RWPE2 (cell line): ENCODE data around the gene THSD7B.

Source experiments
- ATAC-seq: fragments of 200-7000 bp; cut with Tn5 transposase; 3 replicates; pipeline ENCODE4 v1.9.1; 2021; ENCODE audit warnings: low read depth
- DNase-seq: peaks from one replicate; pipeline ENCODE4 v3.0.0-alpha.2; 2020; ENCODE audit warnings: low spot score
- H3K27ac ChIP-seq: fragments of 450-650 bp; 2 replicates; pipeline ENCODE4 v1.5.1; 2017; ENCODE audit warnings: mild to moderate bottlenecking; ENCODE audit not compliant: poor library complexity, severe bottlenecking
- H3K27me3 ChIP-seq: fragments of 250-450 bp; sonication (Bioruptor Pico); 2 replicates; pipeline ENCODE4 v1.5.1; 2021; ENCODE audit warnings: mild to moderate bottlenecking, moderate library complexity; ENCODE audit not compliant: insufficient read depth, poor library complexity, severe bottlenecking
- H3K36me3 ChIP-seq: fragments of 250-450 bp; sonication (Bioruptor Pico); 2 replicates; pipeline ENCODE4 v1.5.1; 2020; ENCODE audit warnings: low read depth, mild to moderate bottlenecking, moderate library complexity
- H3K4me1 ChIP-seq: fragments of 250-450 bp; sonication (Bioruptor Pico); 2 replicates; pipeline ENCODE4 v1.5.1; 2021; ENCODE audit warnings: mild to moderate bottlenecking, moderate library complexity; ENCODE audit not compliant: insufficient read depth, poor library complexity, severe bottlenecking
- H3K4me3 ChIP-seq: fragments of 250-450 bp; sonication (Bioruptor Pico); 2 replicates; pipeline ENCODE4 v1.5.1; 2021; ENCODE audit warnings: mild to moderate bottlenecking, moderate library complexity; ENCODE audit not compliant: severe bottlenecking
- H3K9me3 ChIP-seq: fragments of 250-450 bp; sonication (Bioruptor Pico); 2 replicates; pipeline ENCODE4 v1.5.1; 2021; ENCODE audit warnings: mild to moderate bottlenecking, moderate library complexity; ENCODE audit not compliant: severe bottlenecking
- TF ChIP-seq, protein P1 (sequence below): fragments of 450-650 bp; IDR thresholded peaks from one replicate; pipeline ENCODE4 v1.5.1; 2017; ENCODE audit warnings: mild to moderate bottlenecking, moderate library complexity; ENCODE audit not compliant: poor library complexity, severe bottlenecking

The THSD7B gene

DNA sequence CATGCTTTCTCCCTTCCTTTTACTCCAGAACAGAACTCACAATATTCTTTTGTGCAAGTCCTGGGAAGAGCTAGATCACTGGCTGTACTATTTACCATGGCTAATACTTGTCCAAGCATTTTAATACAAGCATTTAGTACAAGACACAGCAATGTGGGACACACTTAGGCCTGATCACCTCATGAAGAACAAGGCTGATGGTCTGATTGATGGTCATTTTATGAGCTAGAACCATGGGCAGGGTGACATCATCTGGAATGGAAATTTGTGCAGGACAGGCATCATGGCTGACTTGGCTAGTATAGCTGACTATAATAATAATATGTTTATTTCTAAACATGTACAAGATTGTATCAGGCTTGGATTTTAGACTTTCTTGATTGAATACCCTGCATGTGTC, 824.8 kb downstream of the THSD7B start:
- H3K4me1 ChIP-seq, result no peaks in the 10 kb centered on the region
- no peak for ATAC-seq
- TF ChIP-seq, protein P1, sequence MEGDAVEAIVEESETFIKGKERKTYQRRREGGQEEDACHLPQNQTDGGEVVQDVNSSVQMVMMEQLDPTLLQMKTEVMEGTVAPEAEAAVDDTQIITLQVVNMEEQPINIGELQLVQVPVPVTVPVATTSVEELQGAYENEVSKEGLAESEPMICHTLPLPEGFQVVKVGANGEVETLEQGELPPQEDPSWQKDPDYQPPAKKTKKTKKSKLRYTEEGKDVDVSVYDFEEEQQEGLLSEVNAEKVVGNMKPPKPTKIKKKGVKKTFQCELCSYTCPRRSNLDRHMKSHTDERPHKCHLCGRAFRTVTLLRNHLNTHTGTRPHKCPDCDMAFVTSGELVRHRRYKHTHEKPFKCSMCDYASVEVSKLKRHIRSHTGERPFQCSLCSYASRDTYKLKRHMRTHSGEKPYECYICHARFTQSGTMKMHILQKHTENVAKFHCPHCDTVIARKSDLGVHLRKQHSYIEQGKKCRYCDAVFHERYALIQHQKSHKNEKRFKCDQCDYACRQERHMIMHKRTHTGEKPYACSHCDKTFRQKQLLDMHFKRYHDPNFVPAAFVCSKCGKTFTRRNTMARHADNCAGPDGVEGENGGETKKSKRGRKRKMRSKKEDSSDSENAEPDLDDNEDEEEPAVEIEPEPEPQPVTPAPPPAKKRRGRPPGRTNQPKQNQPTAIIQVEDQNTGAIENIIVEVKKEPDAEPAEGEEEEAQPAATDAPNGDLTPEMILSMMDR, result no peak
- no peaks in the 10 kb centered on the region for H3K27me3 ChIP-seq
- H3K4me3 ChIP-seq, result no peak overlapping the region
- H3K36me3 ChIP-seq, result no peaks in the 10 kb centered on the region
- no peak overlapping the region for H3K27ac ChIP-seq
- no peak for DNase-seq
- no peaks in the 10 kb centered on the region for H3K9me3 ChIP-seq

- Histone ChIP-seq H3K4me3 (no peak overlapping the region), H3K27me3 (no peaks in the 10 kb centered on the region), H3K9me3 (no peaks in the 10 kb centered on the region), H3K4me1 (no peaks in the 10 kb centered on the region), H3K27ac (no peak overlapping the region), H3K36me3 (no peaks in the 10 kb centered on the region)
- DNase-seq (no peak), ATAC-seq (no peak)
- TF ChIP-seq, protein P1, result no peak
Measured at GRCh38 chr2:137607722-137608318, 842.5 kb downstream of the THSD7B start.

DNA sequence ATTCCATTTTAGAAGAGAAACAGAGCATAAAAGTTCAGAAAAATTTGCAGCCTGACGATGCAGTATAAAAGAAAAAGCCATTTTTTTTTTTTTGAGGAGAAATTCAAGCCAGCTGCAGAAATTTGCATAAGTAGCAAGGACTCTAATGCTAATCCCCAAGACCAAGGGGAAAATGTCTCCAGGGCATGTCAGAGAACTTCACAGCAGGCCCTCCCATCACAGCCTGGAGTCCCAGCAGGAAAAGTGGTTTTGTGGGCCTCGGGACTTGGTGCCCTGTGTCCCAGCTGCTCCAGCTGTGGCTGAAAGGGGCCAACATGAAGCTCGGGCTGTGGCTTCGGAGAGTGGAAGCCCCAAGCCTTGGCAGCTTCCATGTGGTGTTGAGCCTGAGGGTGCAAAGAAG, 873.6 kb downstream of the THSD7B start:
- TF ChIP-seq, protein P1, result no peak
- no peaks in the 10 kb centered on the region for H3K9me3 ChIP-seq
- ATAC-seq (no peak), DNase-seq (no peak)
- no peak overlapping the region for H3K27ac ChIP-seq
- no peaks in the 10 kb centered on the region for H3K4me1 ChIP-seq
- H3K27me3 ChIP-seq, result no peaks in the 10 kb centered on the region
- no peaks in the 10 kb centered on the region for H3K36me3 ChIP-seq
- H3K4me3 ChIP-seq, result no peak overlapping the region

DNA sequence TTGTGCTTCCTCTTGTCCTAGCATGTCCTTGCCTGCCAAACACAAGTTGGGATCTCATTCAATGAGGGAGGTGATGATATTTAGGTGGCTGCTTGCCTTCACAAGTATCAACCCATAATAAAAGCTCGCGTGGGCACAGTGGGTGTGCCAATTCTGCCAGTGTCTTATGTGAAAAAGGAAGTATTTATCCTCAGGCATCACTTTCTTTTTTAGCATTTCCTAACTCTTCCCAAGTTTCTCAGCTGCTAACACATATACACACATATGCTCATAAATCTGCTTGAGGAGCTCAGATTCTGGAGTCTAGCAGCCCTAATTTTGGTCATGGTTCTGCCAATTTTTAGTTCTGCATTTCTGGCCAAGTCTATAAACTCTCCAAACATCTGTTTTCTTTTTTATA, 879.4 kb downstream of the THSD7B start:
- TF ChIP-seq, protein P1, result no peak

GRCh38 chr2:137654046-137654445, 888.7 kb downstream of the THSD7B start:
- Histone ChIP-seq H3K27me3 (peaks cover 2% of the 10 kb centered on the region), H3K36me3 (no peaks in the 10 kb centered on the region), H3K4me3 (no peak overlapping the region), H3K4me1 (no peaks in the 10 kb centered on the region), H3K9me3 (no peaks in the 10 kb centered on the region), H3K27ac (no peak overlapping the region)
- TF ChIP-seq, protein P1, result no peak
- DNase-seq (no peak), ATAC-seq (no peak)

More for the DNA sequence above, 879.4 kb downstream of the THSD7B start:
- Histone ChIP-seq H3K36me3 (no peaks in the 10 kb centered on the region), H3K4me3 (no peak overlapping the region), H3K9me3 (no peaks in the 10 kb centered on the region), H3K4me1 (no peaks in the 10 kb centered on the region), H3K27me3 (no peaks in the 10 kb centered on the region), H3K27ac (no peak overlapping the region)
- ATAC-seq, result no peak
- no peak for DNase-seq
